ENCODE measurements around the gene COLEC12. TPM values are rescaled to one million over a fixed set of nuclear protein-coding genes. Genes with fewer than 3 reads are reported as not detected.
A peak's percentile ranks its signal among the peaks of the same experiment; 100 is the strongest.

The COLEC12 gene
- total and polyA plus RNA-seq, 8 donors: 32.9 to 124 (median 103) TPM

- H3K9me3 ChIP-seq: no peaks in the 10 kb centered on the region
- DNase-seq (peak in 2 of 4 donors; percentile 76 to 79), ATAC-seq (peak; percentile 32)
- no peak overlapping the region for H3K4me3 ChIP-seq
- no peaks in the 10 kb centered on the region for H3K27me3 ChIP-seq
- H3K4me1 ChIP-seq: peaks cover 0 to 15% of the 10 kb centered on the region in 2 donors
- H3K36me3 ChIP-seq: no peaks in the 10 kb centered on the region
- intact Hi-C loops (cut with DNase I): no loop called here
- H3K27ac ChIP-seq: no peak overlapping the region
- TF ChIP-seq, protein P1, sequence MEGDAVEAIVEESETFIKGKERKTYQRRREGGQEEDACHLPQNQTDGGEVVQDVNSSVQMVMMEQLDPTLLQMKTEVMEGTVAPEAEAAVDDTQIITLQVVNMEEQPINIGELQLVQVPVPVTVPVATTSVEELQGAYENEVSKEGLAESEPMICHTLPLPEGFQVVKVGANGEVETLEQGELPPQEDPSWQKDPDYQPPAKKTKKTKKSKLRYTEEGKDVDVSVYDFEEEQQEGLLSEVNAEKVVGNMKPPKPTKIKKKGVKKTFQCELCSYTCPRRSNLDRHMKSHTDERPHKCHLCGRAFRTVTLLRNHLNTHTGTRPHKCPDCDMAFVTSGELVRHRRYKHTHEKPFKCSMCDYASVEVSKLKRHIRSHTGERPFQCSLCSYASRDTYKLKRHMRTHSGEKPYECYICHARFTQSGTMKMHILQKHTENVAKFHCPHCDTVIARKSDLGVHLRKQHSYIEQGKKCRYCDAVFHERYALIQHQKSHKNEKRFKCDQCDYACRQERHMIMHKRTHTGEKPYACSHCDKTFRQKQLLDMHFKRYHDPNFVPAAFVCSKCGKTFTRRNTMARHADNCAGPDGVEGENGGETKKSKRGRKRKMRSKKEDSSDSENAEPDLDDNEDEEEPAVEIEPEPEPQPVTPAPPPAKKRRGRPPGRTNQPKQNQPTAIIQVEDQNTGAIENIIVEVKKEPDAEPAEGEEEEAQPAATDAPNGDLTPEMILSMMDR (IDR thresholded peaks at IDR 0.05): no peak
These were observed 66.1 kb downstream of the COLEC12 start for GRCh38 chr18:434410-434809.

- Histone ChIP-seq H3K4me3 (no peak overlapping the region), H3K9me3 (no peaks in the 10 kb centered on the region), H3K36me3 (no peaks in the 10 kb centered on the region), H3K27me3 (no peaks in the 10 kb centered on the region), H3K4me1 (peaks cover 0 to 14% of the 10 kb centered on the region in 2 donors), H3K27ac (no peak overlapping the region)
- ATAC-seq: no peak
- intact Hi-C loops (cut with DNase I): no loop called here
- TF ChIP-seq, protein P1 (IDR thresholded peaks at IDR 0.05): no peak
- DNase-seq: no peak
These were observed 66.5 kb downstream of the COLEC12 start for GRCh38 chr18:433960-434359.

- no peaks in the 10 kb centered on the region for H3K36me3 ChIP-seq
- H3K27me3 ChIP-seq: no peaks in the 10 kb centered on the region
- TF ChIP-seq, protein P1 (IDR thresholded peaks at IDR 0.05): no peak
- no peak overlapping the region for H3K27ac ChIP-seq
- DNase-seq: no peak
- no peak overlapping the region for H3K4me3 ChIP-seq
- intact Hi-C loops (cut with DNase I): no loop called here
- H3K9me3 ChIP-seq: no peaks in the 10 kb centered on the region
- ATAC-seq: no peak
- H3K4me1 ChIP-seq: peaks cover 0 to 12% of the 10 kb centered on the region in 2 donors
These were observed 67.2 kb downstream of the COLEC12 start for GRCh38 chr18:433298-433697.

GRCh38 chr18:432791-433190 lies 67.7 kb downstream of the COLEC12 start:
- H3K27me3 ChIP-seq: no peaks in the 10 kb centered on the region
- no peak for ATAC-seq
- no peak for DNase-seq
- no peaks in the 10 kb centered on the region for H3K36me3 ChIP-seq
- peaks cover 0 to 12% of the 10 kb centered on the region in 2 donors for H3K4me1 ChIP-seq
- H3K27ac ChIP-seq: no peak overlapping the region
- intact Hi-C loops (cut with DNase I): no loop called here
- H3K4me3 ChIP-seq: no peak overlapping the region
- H3K9me3 ChIP-seq: no peaks in the 10 kb centered on the region
- TF ChIP-seq, protein P1 (IDR thresholded peaks at IDR 0.05): no peak

DNA sequence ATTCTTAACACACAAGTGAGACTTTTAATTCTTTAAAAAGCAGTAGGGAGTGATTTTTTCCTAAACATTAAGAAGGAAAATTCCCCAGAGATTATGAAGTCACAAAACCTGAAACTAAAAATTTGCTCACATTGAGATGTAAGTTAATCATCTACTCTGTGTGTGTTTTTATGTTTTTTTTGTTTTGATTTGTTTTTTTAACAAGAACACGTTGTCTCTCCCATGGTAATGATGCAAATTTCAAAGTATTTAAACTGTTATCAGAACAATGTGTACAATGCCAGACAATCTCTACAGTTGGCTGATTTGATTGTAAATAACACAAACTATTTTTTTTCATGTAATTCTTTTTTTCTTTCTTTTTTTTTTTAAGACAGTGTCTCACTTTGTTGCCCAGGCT lies 71.5 kb downstream of the COLEC12 start:
- Histone ChIP-seq H3K36me3 (no peaks in the 10 kb centered on the region), H3K27ac (no peak overlapping the region), H3K4me1 (peaks cover 3 to 12% of the 10 kb centered on the region in 2 donors), H3K27me3 (no peaks in the 10 kb centered on the region), H3K9me3 (no peaks in the 10 kb centered on the region), H3K4me3 (no peak overlapping the region)
- intact Hi-C loops (cut with DNase I): no loop called here
- no peak for ATAC-seq
- DNase-seq: no peak
- TF ChIP-seq, protein P1 (IDR thresholded peaks at IDR 0.05): no peak
